IMR-90 (cell line): ENCODE measurements around the gene HADHB. TPM values are rescaled to one million over a fixed set of nuclear protein-coding genes. Genes with fewer than 3 reads are reported as not detected.
A peak's percentile ranks its signal among the peaks of the same experiment; 100 is the strongest.

Source experiments
- ATAC-seq: fragments of 200-7000 bp; cut with Tn5 transposase; 2 replicates; pipeline ENCODE4 v1.9.1; 2020; ENCODE audit warnings: low read depth, mild to moderate bottlenecking, moderate library complexity
- BruUV-seq: library from RNA; stranded (reverse); fragments of 400-500 nt; replicated peaks from 2 replicates; lab custom pipeline; 2021; lab: Mats Ljungman, UMichigan
- CTCF ChIA-PET: fragments of 300-600 bp; formaldehyde crosslinking; extraction: SDS; loops from one replicate; lab custom pipeline; 2021; ENCODE audit warnings: antibody characterized with exemption; lab: Yijun Ruan, JAX
- POLR2A ChIA-PET: fragments of 300-600 bp; sonication (Branson Sonifier 250); formaldehyde crosslinking; loops from one replicate; lab custom pipeline; 2022; ENCODE audit warnings: antibody characterized with exemption; ENCODE audit not compliant: unreplicated experiment; lab: Charles Lee
- DNase-seq: peaks from one replicate; pipeline ENCODE4 v3.0.0; 2013
- H2AFZ ChIP-seq: replicated peaks from 2 replicates; pipeline ENCODE3; 2013; ENCODE audit warnings: low read length, mild to moderate bottlenecking; ENCODE audit not compliant: poor library complexity
- H2AK5ac ChIP-seq: 2 replicates; pipeline ENCODE4 v1.6.1; 2013; ENCODE audit warnings: low read depth, low read length, inconsistent platforms
- H2AK9ac ChIP-seq: replicated peaks from 2 replicates; pipeline ENCODE3; 2013; ENCODE audit warnings: mild to moderate bottlenecking, low read depth, low read length, moderate library complexity; ENCODE audit not compliant: poor library complexity
- H2BK120ac ChIP-seq: 2 replicates; pipeline ENCODE4 v1.6.1; 2013; ENCODE audit warnings: low read depth, low read length, inconsistent platforms
- H2BK15ac ChIP-seq: 3 replicates; pipeline ENCODE4 v1.6.1; 2013; ENCODE audit warnings: low read depth, low read length, inconsistent platforms
- H2BK20ac ChIP-seq: 2 replicates; pipeline ENCODE4 v1.6.1; 2013; ENCODE audit warnings: low read depth, mild to moderate bottlenecking, inconsistent platforms, low read length, moderate library complexity
- H2BK5ac ChIP-seq: 2 replicates; pipeline ENCODE4 v1.6.1; 2013; ENCODE audit warnings: mild to moderate bottlenecking, low read depth, low read length, inconsistent platforms; ENCODE audit not compliant: poor library complexity, severe bottlenecking
- H3K14ac ChIP-seq: replicated peaks from 2 replicates; pipeline ENCODE4 v1.6.1; 2013; ENCODE audit warnings: low read depth, low read length, inconsistent platforms
- H3K18ac ChIP-seq: 2 replicates; pipeline ENCODE4 v1.6.1; 2013; ENCODE audit warnings: low read depth, low read length, control low read depth
- H3K23ac ChIP-seq: 2 replicates; pipeline ENCODE4 v1.6.1; 2013; ENCODE audit warnings: low read depth, low read length, inconsistent platforms
- H3K27ac ChIP-seq: 2 replicates; pipeline ENCODE4 v1.5.1; 2013; ENCODE audit warnings: mild to moderate bottlenecking, control low read depth, low read length; ENCODE audit not compliant: insufficient read depth
- H3K27me3 ChIP-seq: 2 replicates; pipeline ENCODE4 v1.6.1; 2013; ENCODE audit warnings: low read length; ENCODE audit not compliant: control insufficient read depth, insufficient read depth
- H3K36me3 ChIP-seq: 2 replicates; pipeline ENCODE4 v1.6.1; 2013; ENCODE audit warnings: low read length, mixed read lengths; ENCODE audit not compliant: control insufficient read depth, insufficient read depth
- H3K4ac ChIP-seq: 2 replicates; pipeline ENCODE4 v1.6.1; 2013; ENCODE audit warnings: low read depth, low read length, inconsistent platforms
- H3K4me1 ChIP-seq: 2 replicates; pipeline ENCODE4 v1.6.1; 2013; ENCODE audit warnings: low read length, mixed read lengths; ENCODE audit not compliant: control insufficient read depth, insufficient read depth
- H3K4me2 ChIP-seq: 2 replicates; pipeline ENCODE4 v1.6.1; 2013; ENCODE audit warnings: low read depth, mild to moderate bottlenecking, control low read depth, low read length, moderate library complexity
- H3K4me3 ChIP-seq: 2 replicates; pipeline ENCODE4 v1.5.1; 2013; ENCODE audit warnings: low read depth, mild to moderate bottlenecking, control low read depth, low read length, moderate library complexity; ENCODE audit not compliant: insufficient read depth
- H3K56ac ChIP-seq: 2 replicates; pipeline ENCODE4 v1.6.1; 2013; ENCODE audit warnings: low read length, inconsistent platforms; ENCODE audit not compliant: insufficient read depth; ENCODE audit errors: extremely low read depth
- H3K79me1 ChIP-seq, 2 experiments: 2 replicates each; pipeline ENCODE4 v1.6.1; 2013; ENCODE audit warnings: low read length in 2 of 2, inconsistent platforms in 1 of 2, low read depth in 1 of 2
- H3K9ac ChIP-seq: 2 replicates; pipeline ENCODE4 v1.6.1; 2013; ENCODE audit warnings: low read depth, low read length, control low read depth
- H3K9me1 ChIP-seq: 2 replicates; pipeline ENCODE4 v1.6.1; 2013; ENCODE audit warnings: low read length, inconsistent platforms; ENCODE audit not compliant: insufficient read depth
- H3K9me3 ChIP-seq: 2 replicates; pipeline ENCODE4 v1.6.1; 2013; ENCODE audit warnings: low read length; ENCODE audit not compliant: control insufficient read depth, insufficient read depth
- H4K20me1 ChIP-seq: 2 replicates; pipeline ENCODE4 v1.6.1; 2013; ENCODE audit warnings: low read length, inconsistent platforms; ENCODE audit not compliant: insufficient read depth
- H4K5ac ChIP-seq: 2 replicates; pipeline ENCODE4 v1.6.1; 2013; ENCODE audit warnings: mild to moderate bottlenecking, low read depth, low read length, control low read depth
- H4K8ac ChIP-seq, 2 experiments: 2 replicates each; pipeline ENCODE4 v1.6.1; 2013; ENCODE audit warnings: low read depth in 2 of 2, low read length in 2 of 2, control low read depth in 1 of 2, inconsistent platforms in 1 of 2
- H4K91ac ChIP-seq: 2 replicates; pipeline ENCODE4 v1.6.1; 2013; ENCODE audit warnings: low read depth, low read length, inconsistent platforms; ENCODE audit not compliant: insufficient read depth
- BHLHE40 ChIP-seq: fragments of 150-350 bp; IDR thresholded peaks from 2 replicates; pipeline ENCODE4 v1.6.1; 2016; ENCODE audit warnings: mild to moderate bottlenecking, low read depth, low read length
- MAFK ChIP-seq: IDR thresholded peaks from 2 replicates; pipeline ENCODE4 v1.6.1; 2012; ENCODE audit warnings: low read depth, low read length, improper control_type of control experiment
- WGBS, 2 experiments: methylation state at CpG; one replicate each; pipeline versions ENCODE4 v1.1.5 to v1.1.7; 2013; ENCODE audit warnings: missing lambda C conversion rate in 2 of 2; ENCODE audit not compliant: insufficient read length in 1 of 2; ENCODE audit errors: extremely low coverage in 2 of 2; 5-methylcytosine and 5-hydroxymethylcytosine counted together
- dilution Hi-C: fragments of 300-500 bp; cut with HindIII; formaldehyde crosslinking; loops from one replicate; pipeline ENCODE4 v1.14.3; 2018; ENCODE audit warnings: low sequenced_read_pairs; ENCODE audit not compliant: unreplicated experiment
- in situ Hi-C: fragments of 300-500 bp; cut with MboI; formaldehyde crosslinking; loops from 3 replicates; pipeline ENCODE4 v1.14.3; 2019; ENCODE audit warnings: low sequenced_read_pairs, inconsistent platforms, mixed read lengths
- intact Hi-C: fragments of 100-400 bp; cut with micrococcal nuclease; formaldehyde crosslinking; loops from 2 replicates; pipeline ENCODE4 v1.10.0; 2022
- polyA plus RNA-seq, 3 experiments: library from polyadenylated mRNA; depleted of rRNA; stranded (reverse); fragments of >200 nt; gene quantifications; 2 replicates each; pipeline ENCODE4 v1.2.3, GENCODE V29; 2012; ENCODE audit warnings: low replicate concordance in 1 of 3
- total RNA-seq: library from RNA; depleted of rRNA; stranded (reverse); fragments of >200 nt; gene quantifications from 2 replicates; pipeline ENCODE4 v1.2.3, GENCODE V29; 2012

HADHB gene
- total and polyA plus RNA-seq, 2 of the 4 experiments (the other 2 are of a cell fraction), result 67.9 to 79.8 TPM

DNA sequence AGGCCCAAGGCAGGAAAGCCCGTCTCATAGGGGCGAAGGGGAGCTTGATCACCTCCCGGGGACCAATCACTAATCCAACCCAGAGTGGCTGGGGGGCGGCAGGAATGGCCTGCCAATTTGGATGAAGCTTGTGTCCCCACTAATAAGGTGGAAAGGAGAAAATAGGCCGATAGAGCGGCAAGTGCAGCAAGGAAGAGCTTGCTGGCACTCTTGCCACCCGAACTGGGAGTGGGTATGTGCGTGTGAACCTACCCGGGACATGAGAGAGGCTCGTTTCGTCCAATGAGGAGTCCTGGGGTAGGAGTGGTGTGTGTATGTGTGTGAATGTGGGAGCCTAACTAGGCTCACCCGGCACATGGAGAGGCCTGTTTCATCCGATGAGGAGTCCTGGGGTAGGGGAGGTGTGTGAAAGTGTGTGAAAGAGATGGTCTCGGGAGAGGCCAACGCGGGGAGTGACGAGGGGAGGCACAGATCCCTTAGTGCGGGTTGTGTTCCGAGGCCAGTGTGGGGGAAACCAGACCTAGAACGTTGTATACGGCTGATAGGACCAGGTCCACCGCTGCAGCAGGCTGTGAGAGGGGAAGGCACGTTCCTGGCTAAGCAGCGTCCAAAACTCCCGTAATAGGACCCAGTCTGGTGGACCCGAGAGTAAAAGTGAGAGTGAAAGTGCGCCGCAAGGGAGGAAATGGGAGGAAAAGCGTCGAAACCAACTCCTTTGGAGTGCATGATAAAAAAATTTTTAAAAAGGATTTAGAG lies 54.1 kb downstream of the HADHB start:
- Histone ChIP-seq H2AFZ (peak overlapping the region; percentile 99), H2AK9ac (peak overlapping the region; percentile 85), H3K9me3 (no peaks in the 10 kb centered on the region), H3K23ac (peak overlapping the region; percentile 79; the same call in 1 of the 2 replicates), H4K20me1 (no peaks in the 10 kb centered on the region), H2BK20ac (peak overlapping the region; percentile 75; the same call in 1 of the 2 replicates), H2BK120ac (peak overlapping the region; percentile 79), H3K27ac (peak overlapping the region; percentile 66), H4K5ac (peak overlapping the region; percentile 81), H3K56ac (peak overlapping the region; percentile 79), H3K4me3 (peak overlapping the region; percentile 31), H3K14ac (peak overlapping the region; percentile 95), H2AK5ac (peak overlapping the region; percentile 42; the same call in 1 of the 2 replicates), H3K18ac (peak overlapping the region; percentile 78), H3K4me1 (peaks cover 12% of the 10 kb centered on the region), H3K79me1 (no peaks in the 10 kb centered on the region), H3K9me1 (no peaks in the 10 kb centered on the region), H4K91ac (peak overlapping the region; percentile 93), H3K4me2 (peak overlapping the region; percentile 77), H3K27me3 (no peaks in the 10 kb centered on the region), H3K36me3 (no peaks in the 10 kb centered on the region), H2BK5ac (peak overlapping the region; percentile 56), H2BK15ac (peak overlapping the region; percentile 86; the same call in 2 of the 3 replicates), H4K8ac (peak overlapping the region; percentile 82 to 93), H3K9ac (peak overlapping the region; percentile 68), H3K4ac (peak overlapping the region; percentile 85)
- in situ Hi-C loops, result no loop called here
- TF ChIP-seq BHLHE40 (peak; percentile 62), MAFK (no peak)
- no TSS peak for BruUV-seq
- DNase-seq (peak; percentile 48), ATAC-seq (peak; percentile 77)
- POLR2A ChIA-PET, result no interaction called here
- 14% methylated on average over 19 of the region's 30 CpGs; no CpG with 5 or more reads in 1 of the 2 experiments for WGBS, 2 experiments
- intact Hi-C loops, result loop anchor here (1.0 kb wide), 1 partner anchor 55 kb away; the partner anchor contains the start of genes HADHA and HADHB
- dilution Hi-C loops, result no loop called here
- CTCF ChIA-PET, result no interaction called here
